Left lobe of liver (tissue), 2 donors: Measurements from ENCODE around the gene CCDC187. TPM values are rescaled to one million over a fixed set of nuclear protein-coding genes. Genes with fewer than 3 reads are reported as not detected.

Experiments used
- ATAC-seq: fragments of 200-7000 bp; cut with Tn5 transposase; one replicate; pipeline ENCODE4 v1.9.1; 2020; ENCODE audit warnings: mild to moderate bottlenecking, moderate library complexity
- DNase-seq: peaks from one replicate; pipeline ENCODE4 v3.0.0-alpha.2; 2020; ENCODE audit warnings: low spot score
- total RNA-seq: library from RNA; stranded (reverse); gene quantifications from one replicate; pipeline ENCODE4 v1.2.1, GENCODE V29; 2021
- donor health status: DM: no; HTN: no; CAD: no; lungs with moderate emphysema.
- donor health status: DM: no; HTN: yes; CAD: no.

CCDC187 gene
- total RNA-seq, 1 donor from 2014 or later = 0.03 TPM

GRCh38 chr9:136286987-136287379 lies 16.9 kb downstream of the CCDC187 start:
- DNase-seq = no peak
- ATAC-seq = no peak

GRCh38 chr9:136286359-136286986 lies 17.4 kb downstream of the CCDC187 start:
- DNase-seq (no peak), ATAC-seq (no peak)

GRCh38 chr9:136285501-136286358 lies 18.2 kb downstream of the CCDC187 start:
- no peak for DNase-seq
- no peak for ATAC-seq

GRCh38 chr9:136284951-136285350 lies 18.9 kb downstream of the CCDC187 start:
- DNase-seq (no peak), ATAC-seq (no peak)

- no peak for ATAC-seq
- no peak for DNase-seq
Measured at GRCh38 chr9:136284311-136284710, 19.6 kb downstream of the CCDC187 start.

- ATAC-seq (peak; percentile 94), DNase-seq (peak; percentile 77)
Measured at GRCh38 chr9:136283291-136284235, 20.3 kb downstream of the CCDC187 start.

- ATAC-seq = no peak
- no peak for DNase-seq
Measured at GRCh38 chr9:136282272-136282861, 21.5 kb downstream of the CCDC187 start.

GRCh38 chr9:136281421-136282271 lies 22.2 kb downstream of the CCDC187 start:
- ATAC-seq = no peak
- DNase-seq = no peak

- DNase-seq (no peak), ATAC-seq (no peak)
Measured at GRCh38 chr9:136280535-136281315, 23.2 kb downstream of the CCDC187 start.

- no peak for ATAC-seq
- no peak for DNase-seq
Measured at GRCh38 chr9:136279471-136279870, 24.4 kb downstream of the CCDC187 start.

GRCh38 chr9:136278894-136279293 lies 25.0 kb downstream of the CCDC187 start:
- ATAC-seq (no peak), DNase-seq (no peak)

GRCh38 chr9:136278221-136278620 lies 25.7 kb downstream of the CCDC187 start:
- ATAC-seq (no peak), DNase-seq (no peak)

GRCh38 chr9:136277746-136278145 lies 26.1 kb downstream of the CCDC187 start:
- no peak for ATAC-seq
- DNase-seq = no peak

GRCh38 chr9:136276716-136277115 lies 27.2 kb downstream of the CCDC187 start:
- DNase-seq (no peak), ATAC-seq (no peak)

- DNase-seq (no peak), ATAC-seq (no peak)
Measured at GRCh38 chr9:136275655-136276429, 28.1 kb downstream of the CCDC187 start.

GRCh38 chr9:136274786-136275654 lies 28.9 kb downstream of the CCDC187 start:
- ATAC-seq = no peak
- DNase-seq = no peak
